Stomach (tissue), 4 donors: ENCODE measurements around the gene DZIP1L.

Source experiments
- EP300 ChIP-seq: sonication (generic); formaldehyde crosslinking; IDR thresholded peaks from one replicate; pipeline ENCODE4 v1.6.1; 2017; ENCODE audit warnings: antibody characterized with exemption
- POLR2A ChIP-seq, 4 donors: fragments of 450-650 bp; IDR thresholded peaks; one replicate each; pipeline ENCODE4 v1.6.1; 2016; ENCODE audit warnings: antibody characterized with exemption in 4 of 4, control low read depth in 2 of 4, mild to moderate bottlenecking in 1 of 4, moderate library complexity in 1 of 4
- POLR2AphosphoS5 ChIP-seq, 3 donors: sonication (generic); formaldehyde crosslinking; IDR thresholded peaks; one replicate each; pipeline ENCODE4 v1.6.1; 2016; ENCODE audit warnings: antibody characterized with exemption in 3 of 3
- TF ChIP-seq, protein P1 (sequence below), 7 experiments: fragments of 450-650 bp in 4 of 7; fragments of 200-600 bp in 3 of 7; sonication (generic) in 3 of 7; IDR thresholded peaks; one replicate each; pipeline ENCODE4 v1.5.1; 2016 to 2019; ENCODE audit warnings: antibody characterized with exemption in 7 of 7, control low read depth in 2 of 7, mild to moderate bottlenecking in 1 of 7

- TF ChIP-seq, protein P1, sequence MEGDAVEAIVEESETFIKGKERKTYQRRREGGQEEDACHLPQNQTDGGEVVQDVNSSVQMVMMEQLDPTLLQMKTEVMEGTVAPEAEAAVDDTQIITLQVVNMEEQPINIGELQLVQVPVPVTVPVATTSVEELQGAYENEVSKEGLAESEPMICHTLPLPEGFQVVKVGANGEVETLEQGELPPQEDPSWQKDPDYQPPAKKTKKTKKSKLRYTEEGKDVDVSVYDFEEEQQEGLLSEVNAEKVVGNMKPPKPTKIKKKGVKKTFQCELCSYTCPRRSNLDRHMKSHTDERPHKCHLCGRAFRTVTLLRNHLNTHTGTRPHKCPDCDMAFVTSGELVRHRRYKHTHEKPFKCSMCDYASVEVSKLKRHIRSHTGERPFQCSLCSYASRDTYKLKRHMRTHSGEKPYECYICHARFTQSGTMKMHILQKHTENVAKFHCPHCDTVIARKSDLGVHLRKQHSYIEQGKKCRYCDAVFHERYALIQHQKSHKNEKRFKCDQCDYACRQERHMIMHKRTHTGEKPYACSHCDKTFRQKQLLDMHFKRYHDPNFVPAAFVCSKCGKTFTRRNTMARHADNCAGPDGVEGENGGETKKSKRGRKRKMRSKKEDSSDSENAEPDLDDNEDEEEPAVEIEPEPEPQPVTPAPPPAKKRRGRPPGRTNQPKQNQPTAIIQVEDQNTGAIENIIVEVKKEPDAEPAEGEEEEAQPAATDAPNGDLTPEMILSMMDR (IDR thresholded peaks at IDR 0.05): no peak
- no peak for TF ChIP-seq POLR2A (IDR thresholded peaks at IDR 0.05)
- TF ChIP-seq POLR2AphosphoS5 (IDR thresholded peaks at IDR 0.05): no peak
- TF ChIP-seq EP300: no peak
Measured at GRCh38 chr3:138032567-138032966, 82.8 kb downstream of the DZIP1L start.
